HG03432 (cell line): ENCODE results near the gene CYP26B1.
A peak's percentile ranks its signal among the peaks of the same experiment; 100 is the strongest.

ENCODE experiments used
- ATAC-seq: cut with Tn5 transposase; IDR thresholded peaks from one replicate; pipeline ENCODE4 v1.9.1; 2021; ENCODE audit warnings: mild to moderate bottlenecking, moderate library complexity; ENCODE audit not compliant: unreplicated experiment

The CYP26B1 gene

GRCh38 chr2:72155737-72156136, 8.1 kb upstream of the CYP26B1 start:
- no peak for ATAC-seq

GRCh38 chr2:72155151-72155550, 7.5 kb upstream of the CYP26B1 start:
- ATAC-seq = no peak

- no peak for ATAC-seq
These were observed 6.8 kb upstream of the CYP26B1 start for GRCh38 chr2:72154386-72154975.

GRCh38 chr2:72153924-72154323, 6.3 kb upstream of the CYP26B1 start:
- ATAC-seq = no peak

- no peak for ATAC-seq
These were observed 5.5 kb upstream of the CYP26B1 start for GRCh38 chr2:72153026-72153791.

- ATAC-seq = no peak
These were observed 3.2 kb upstream of the CYP26B1 start for GRCh38 chr2:72150861-72151356.

- peak; percentile 82 for ATAC-seq
These were observed 2.6 kb upstream of the CYP26B1 start for GRCh38 chr2:72150157-72150860.

GRCh38 chr2:72149556-72150156, 2.0 kb upstream of the CYP26B1 start:
- no peak for ATAC-seq

GRCh38 chr2:72148837-72149555, 1.3 kb upstream of the CYP26B1 start:
- no peak for ATAC-seq

- no peak for ATAC-seq
These were observed 558 bp upstream of the CYP26B1 start for GRCh38 chr2:72148003-72148836.

- ATAC-seq = no peak
These were observed 1.0 kb downstream of the CYP26B1 start for GRCh38 chr2:72146347-72147302.

GRCh38 chr2:72145658-72146329, 1.9 kb downstream of the CYP26B1 start:
- ATAC-seq = no peak

GRCh38 chr2:72145289-72145657, 2.4 kb downstream of the CYP26B1 start:
- ATAC-seq = no peak

GRCh38 chr2:72144632-72145288, 2.9 kb downstream of the CYP26B1 start:
- no peak for ATAC-seq

GRCh38 chr2:72144274-72144631, 3.4 kb downstream of the CYP26B1 start:
- ATAC-seq = no peak

- ATAC-seq = no peak
These were observed 4.0 kb downstream of the CYP26B1 start for GRCh38 chr2:72143441-72144273.
